Astrocyte of the cerebellum (primary cell): ENCODE data around the gene LHFPL2.

Source experiments
- DNase-seq: peaks from one replicate; pipeline ENCODE4 v3.0.0-alpha.2; 2011; ENCODE audit warnings: low read depth
- H3K4me3 ChIP-seq: 2 replicates; pipeline ENCODE4 v1.5.1; 2011; ENCODE audit warnings: mild to moderate bottlenecking, low read depth, low read length, moderate library complexity
- in situ Hi-C: cut with HindIII; loops from 2 replicates; pipeline ENCODE4 v1.10.0; 2017; ENCODE audit warnings: low sequenced_read_pairs
- TF ChIP-seq, protein P1 (sequence below): IDR thresholded peaks from 2 replicates; pipeline ENCODE4 v1.5.1; 2012; ENCODE audit warnings: low read length, low read depth, moderate library complexity, mild to moderate bottlenecking; ENCODE audit errors: missing control alignments

The LHFPL2 gene

DNA sequence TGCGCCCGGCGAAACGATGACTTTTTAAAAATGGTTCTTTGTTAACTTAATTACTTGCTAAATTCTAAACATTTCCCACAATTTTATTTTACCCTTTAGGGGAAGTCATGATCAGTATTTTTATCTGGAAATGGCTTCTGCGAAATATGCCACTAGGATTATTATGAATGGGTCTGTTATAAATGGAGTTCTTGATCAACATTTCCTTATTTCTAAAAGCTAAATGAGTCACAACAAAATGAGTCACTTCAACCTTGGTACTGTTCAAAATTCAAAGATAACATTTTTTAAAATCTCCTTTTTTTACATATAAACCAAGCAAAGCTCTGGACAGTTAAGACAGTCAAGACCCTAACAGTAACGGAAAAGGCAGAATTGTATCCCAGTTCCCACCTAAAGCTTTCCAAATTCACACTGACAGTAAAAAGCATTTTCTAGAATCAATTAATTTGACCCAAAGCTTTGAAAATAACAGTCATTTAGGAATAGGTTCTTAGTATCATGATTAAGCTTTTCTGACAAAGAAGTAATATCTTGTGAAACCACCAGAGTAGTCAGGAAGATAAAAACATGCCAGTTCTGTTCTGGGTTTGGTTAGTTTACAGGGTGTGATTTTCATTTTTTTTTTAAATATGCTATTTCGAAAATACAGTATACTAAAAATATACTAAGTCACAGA lies 81.7 kb downstream of the LHFPL2 start:
- H3K4me3 ChIP-seq, result no peak overlapping the region
- in situ Hi-C loops, result no loop called here
- TF ChIP-seq, protein P1, sequence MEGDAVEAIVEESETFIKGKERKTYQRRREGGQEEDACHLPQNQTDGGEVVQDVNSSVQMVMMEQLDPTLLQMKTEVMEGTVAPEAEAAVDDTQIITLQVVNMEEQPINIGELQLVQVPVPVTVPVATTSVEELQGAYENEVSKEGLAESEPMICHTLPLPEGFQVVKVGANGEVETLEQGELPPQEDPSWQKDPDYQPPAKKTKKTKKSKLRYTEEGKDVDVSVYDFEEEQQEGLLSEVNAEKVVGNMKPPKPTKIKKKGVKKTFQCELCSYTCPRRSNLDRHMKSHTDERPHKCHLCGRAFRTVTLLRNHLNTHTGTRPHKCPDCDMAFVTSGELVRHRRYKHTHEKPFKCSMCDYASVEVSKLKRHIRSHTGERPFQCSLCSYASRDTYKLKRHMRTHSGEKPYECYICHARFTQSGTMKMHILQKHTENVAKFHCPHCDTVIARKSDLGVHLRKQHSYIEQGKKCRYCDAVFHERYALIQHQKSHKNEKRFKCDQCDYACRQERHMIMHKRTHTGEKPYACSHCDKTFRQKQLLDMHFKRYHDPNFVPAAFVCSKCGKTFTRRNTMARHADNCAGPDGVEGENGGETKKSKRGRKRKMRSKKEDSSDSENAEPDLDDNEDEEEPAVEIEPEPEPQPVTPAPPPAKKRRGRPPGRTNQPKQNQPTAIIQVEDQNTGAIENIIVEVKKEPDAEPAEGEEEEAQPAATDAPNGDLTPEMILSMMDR, result no peak

DNA sequence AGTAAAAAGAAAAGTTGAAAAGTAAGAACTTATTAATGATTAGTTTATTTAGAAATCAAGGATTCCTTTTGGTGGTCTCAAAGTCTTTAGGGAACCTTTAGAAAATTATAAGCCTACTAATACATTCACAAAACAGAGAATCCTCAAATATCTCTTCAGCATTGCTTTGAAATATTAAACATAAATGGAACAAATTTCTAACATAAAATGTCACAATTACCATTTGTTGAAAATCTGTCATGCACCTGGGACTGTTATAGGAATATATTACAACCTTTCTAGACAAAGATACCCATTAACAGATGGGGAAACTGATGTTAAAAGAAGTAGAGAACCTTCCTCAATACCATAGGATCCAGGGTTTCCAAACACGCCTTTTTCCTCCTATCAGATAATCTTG lies 83.2 kb downstream of the LHFPL2 start:
- in situ Hi-C loops, result no loop called here
- TF ChIP-seq, protein P1, result no peak
- no peak for DNase-seq
- H3K4me3 ChIP-seq, result no peak overlapping the region

More for the DNA sequence above, 81.7 kb downstream of the LHFPL2 start:
- DNase-seq, result no peak

DNA sequence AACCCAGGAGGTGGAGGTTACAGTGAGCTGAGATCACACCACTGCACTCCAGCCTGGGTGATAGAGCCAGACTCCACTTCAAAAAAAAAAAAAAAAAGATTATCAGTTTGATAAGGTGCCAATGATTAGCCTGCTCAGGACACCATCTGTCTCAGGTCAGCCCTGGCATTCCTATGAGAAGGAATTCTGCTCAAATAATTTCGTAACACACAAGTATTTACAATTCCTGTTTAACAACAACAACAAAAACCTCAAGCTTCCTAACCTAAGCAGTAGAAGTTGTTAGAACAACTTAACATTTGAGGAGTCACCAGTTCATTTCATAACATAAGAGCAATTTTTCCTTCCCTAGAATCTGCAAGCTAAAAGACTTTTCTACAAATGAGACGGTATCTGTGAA lies 85.0 kb downstream of the LHFPL2 start:
- no peak overlapping the region for H3K4me3 ChIP-seq
- in situ Hi-C loops, result no loop called here
- no peak for DNase-seq
- TF ChIP-seq, protein P1, result no peak

DNA sequence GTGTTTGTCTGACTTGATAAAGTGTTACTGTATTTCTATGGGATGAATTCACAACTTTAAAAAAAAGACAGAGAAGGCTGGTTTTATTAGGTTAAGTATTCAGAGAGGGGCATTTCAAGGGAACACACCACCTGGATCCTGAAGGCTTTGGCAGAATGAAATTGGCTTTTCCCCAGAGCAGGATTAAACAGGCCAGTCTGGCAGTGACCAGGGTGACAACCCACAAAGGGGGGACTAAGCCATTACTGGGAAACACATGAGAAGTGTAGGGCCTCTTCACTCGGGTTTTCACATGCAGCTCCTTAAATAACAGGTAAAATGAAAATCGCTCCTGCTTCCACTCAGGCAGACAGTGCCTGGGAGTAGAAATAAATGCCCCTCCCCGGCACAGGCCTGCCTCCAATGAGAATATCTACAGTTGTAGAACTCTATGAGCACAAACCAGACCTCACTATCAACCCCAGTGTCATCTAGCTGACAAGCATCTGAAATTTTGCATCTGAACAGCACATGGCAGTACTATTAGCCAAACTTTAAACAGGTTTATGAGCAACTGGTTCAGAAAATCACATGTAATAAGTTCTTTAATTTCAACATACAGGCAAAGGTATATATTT lies 85.8 kb downstream of the LHFPL2 start:
- H3K4me3 ChIP-seq, result no peak overlapping the region
- no peak for DNase-seq
- in situ Hi-C loops, result no loop called here
- TF ChIP-seq, protein P1, result no peak

DNA sequence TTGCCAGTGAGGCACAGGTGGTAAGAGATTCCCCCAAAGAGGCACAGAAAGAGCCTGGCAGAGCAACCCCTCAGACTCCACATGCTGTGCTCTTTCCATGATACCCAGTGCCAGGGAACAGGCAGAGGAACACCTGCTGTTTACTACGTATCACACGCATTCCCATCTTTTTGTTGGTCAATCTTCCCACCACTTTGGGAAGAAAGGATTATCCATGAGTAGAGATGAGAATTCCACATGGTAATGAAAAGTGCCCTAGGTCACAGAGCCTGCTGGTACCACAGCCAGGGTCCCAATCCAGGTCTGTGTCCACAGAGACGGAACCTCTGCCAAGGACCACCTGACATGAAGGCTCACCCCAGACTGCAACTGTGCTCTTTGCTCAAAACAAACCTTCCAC lies 86.6 kb downstream of the LHFPL2 start:
- in situ Hi-C loops, result no loop called here
- TF ChIP-seq, protein P1, result no peak
- no peak overlapping the region for H3K4me3 ChIP-seq
- DNase-seq, result no peak

DNA sequence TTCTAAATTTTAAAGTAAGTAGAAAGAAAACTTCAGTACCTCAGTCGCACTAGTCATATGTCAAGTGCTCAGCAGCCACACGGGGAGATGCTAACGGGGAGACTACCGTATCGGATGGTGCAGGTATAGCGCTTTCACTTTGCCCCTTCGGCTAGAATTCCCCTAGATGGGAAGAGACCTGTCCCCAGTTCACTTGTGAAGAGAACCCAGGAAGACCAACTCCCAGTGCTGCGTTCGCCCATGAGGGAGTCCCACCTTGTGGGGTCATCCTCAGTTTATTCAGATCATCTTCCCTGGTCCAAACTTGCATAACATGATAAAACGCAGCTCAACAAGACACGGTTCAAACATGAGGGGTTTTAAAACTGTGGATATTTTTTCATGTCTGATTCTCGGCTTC lies 87.3 kb downstream of the LHFPL2 start:
- in situ Hi-C loops, result no loop called here
- TF ChIP-seq, protein P1, result no peak
- no peak overlapping the region for H3K4me3 ChIP-seq
- no peak for DNase-seq
